Stimulated activated CD8-positive, alpha-beta memory T cell treated with anti-CD3 and anti-CD28 coated beads, Interleukin-15, amount 100 ng/mL, for 1 hour (primary cell): ENCODE data around the gene CCDC188.

Experiments used
- DNase-seq: peaks from one replicate; pipeline ENCODE4 v3.0.0-alpha.2; 2020; ENCODE audit warnings: low read depth

Gene CCDC188

DNA sequence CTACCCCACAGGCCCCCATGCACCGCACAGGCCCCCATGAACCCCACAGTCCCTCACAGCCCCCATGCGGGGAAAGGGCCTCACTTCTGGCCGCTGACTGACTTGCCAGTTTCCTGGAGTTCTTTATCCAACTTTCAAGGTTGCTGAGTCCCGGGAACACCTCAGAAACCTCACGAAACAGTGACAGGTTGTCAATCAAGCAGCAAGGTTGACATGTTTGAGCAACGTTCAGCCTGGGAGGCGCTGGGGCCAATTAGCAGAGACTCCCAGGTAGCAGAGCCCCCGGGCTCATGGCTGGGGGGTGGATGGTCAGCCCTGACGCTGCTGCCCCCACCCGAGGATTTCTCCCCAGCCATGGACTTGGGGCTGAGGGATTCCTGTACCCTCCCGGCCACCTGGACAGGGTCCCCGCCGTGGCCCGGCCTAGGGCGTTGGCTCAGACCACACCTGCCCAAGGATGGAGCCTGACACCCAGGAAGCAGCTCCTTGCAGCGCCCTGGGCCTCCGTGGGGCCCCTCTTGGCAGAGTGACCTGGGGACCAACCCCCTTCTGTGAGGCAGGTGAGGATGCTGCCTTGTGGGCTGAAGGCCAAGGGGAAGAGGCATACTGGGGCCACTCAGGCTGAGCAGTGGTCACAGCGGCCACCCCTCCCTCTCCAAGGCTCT lies 33.8 kb upstream of the CCDC188 start:
- DNase-seq, result no peak

DNA sequence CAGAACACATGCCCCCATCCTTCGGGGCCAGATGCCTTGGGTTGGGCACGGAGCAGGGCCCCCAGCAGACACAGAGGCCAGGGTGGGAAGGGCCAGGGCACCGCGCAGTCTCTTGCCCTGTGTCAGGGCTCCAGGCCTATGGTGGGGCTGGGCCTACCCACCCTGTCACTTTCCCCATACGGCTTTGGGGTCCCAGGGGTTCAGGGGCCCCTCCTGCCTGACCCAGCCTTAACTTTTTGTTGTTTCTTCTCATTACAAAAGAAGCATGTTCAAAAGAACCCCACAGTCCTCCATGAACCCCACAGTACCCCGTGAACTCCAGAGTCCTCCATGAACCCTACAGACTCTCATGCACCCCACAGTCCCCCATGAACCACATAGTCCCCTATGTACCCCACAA lies 33.0 kb upstream of the CCDC188 start:
- no peak for DNase-seq

DNA sequence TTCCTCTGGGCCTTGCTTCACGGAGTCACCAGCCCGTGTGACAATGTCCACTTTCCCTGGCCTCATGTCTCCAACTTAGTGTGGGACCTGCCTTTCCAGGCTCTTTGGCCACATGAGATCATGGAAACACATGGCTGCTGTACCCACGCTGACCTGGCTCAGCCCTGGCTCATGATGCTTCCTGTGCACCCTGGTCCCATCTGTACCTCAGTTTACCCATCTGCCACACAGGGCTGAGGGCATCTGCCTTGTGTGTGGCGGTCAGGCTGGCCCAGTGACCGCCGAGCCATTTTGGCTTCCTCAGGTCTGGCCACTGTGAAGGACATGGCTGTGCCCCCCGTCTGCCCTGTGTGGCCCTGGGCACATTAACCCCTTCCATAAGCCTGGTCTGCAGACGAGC lies 32.2 kb upstream of the CCDC188 start:
- no peak for DNase-seq

DNA sequence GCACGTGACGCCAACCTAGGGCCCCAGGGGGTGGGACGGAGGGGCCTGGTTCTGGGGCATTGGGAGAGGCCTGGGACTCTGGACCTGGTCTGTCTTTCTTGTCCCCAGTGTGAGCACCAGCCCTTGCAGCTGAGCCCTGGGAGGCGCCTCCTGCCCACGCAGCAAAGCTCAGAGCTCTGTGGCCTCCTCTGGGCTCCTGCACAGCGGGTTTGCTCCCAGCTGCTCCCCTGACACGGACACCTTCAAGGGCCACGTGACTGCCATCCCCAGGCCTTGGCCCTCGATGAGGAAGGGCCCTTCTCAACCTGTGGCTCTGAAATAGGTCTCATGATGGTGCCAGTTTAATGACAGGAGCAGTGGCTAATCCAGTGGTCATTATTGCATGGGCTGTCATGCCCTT lies 31.5 kb upstream of the CCDC188 start:
- no peak for DNase-seq

DNA sequence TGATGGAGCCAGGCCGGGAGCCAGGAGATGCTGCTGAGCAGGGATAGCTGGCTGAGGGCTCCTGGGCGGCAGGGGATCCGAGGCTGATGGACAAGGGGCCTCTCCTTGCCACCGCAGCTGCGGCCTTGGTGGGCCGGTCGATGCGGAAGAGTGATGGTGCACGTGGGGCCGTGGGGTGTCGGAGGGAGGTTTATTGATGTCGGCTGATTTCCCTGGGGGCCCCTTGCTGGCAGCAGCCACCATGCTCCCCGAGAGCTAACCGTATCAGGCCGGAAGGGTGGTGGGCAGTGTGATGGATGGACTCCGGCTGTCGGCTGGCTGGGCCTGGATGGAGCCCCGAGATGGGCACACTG lies 31.0 kb upstream of the CCDC188 start:
- no peak for DNase-seq

DNA sequence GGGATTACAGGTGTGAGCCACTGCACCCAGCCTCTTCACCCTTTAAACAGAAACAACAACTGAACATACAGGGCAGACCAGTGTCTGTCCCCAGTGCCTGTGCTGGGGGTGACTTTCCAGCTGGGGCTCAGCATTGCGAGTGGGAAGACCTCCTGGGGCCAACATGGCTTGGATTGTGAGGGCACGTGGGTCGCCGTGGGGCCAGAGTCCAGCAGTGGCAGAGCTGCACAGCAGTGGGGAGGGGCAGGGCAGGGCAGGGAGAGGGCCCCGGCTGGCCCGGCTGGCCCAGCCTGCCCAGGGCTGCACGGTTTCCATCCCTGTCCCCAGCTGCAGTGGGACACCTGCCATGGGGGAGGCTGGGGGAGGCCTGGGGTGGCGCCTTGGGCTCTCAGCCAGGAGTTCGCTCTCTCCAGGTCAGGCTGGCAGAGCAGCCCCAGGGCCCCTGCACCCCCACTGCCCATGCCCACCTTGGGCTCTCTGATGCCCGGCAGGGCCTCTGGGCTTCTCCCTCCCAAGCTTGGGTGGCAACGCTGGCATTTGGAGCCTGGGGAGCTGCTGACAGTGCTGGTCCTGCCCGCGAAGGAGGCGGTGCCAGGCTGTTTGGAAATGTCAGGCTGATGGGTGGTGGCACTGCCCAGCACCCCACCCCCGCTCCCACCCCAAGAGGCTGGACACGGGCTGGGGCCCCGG lies 30.5 kb upstream of the CCDC188 start:
- no peak for DNase-seq

DNA sequence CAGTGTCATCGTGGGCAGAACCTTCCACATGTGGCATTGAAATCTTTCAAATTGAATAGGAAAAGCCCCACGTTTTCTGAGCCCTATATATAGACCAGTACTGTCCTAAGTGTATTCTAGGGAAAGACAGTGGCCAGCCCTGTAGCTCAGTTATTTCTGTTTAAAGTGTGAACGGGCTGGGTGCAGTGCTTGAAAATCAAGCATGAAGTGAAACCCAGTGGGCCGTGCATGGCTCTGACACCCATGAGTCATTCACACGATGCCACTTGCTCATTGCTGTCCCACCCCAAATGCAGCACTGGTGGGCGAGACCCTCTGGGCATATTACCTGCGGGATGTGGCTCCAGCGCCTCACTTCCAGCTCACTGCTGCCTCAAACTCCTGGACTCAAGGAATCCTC lies 29.8 kb upstream of the CCDC188 start:
- no peak for DNase-seq

DNA sequence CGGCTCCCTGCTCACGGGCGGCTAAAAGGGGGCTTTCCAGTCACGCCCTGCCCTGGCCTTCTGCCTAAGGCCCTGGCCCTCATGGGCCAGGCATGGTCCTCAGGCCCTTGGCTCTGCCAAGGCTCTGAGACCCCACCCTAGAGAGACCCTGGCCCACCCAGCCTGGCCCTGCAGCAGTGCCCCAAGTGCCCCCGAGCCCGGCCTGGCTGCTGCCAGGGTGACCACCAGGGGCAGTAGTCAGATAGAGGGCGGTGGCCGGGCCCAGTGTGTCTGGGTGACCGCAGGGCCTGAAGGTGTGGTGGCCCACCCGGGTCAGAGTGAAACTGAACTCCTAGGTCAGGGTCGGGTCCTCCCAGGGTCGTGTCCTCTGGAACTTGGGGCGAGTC lies 29.4 kb upstream of the CCDC188 start:
- no peak for DNase-seq

DNA sequence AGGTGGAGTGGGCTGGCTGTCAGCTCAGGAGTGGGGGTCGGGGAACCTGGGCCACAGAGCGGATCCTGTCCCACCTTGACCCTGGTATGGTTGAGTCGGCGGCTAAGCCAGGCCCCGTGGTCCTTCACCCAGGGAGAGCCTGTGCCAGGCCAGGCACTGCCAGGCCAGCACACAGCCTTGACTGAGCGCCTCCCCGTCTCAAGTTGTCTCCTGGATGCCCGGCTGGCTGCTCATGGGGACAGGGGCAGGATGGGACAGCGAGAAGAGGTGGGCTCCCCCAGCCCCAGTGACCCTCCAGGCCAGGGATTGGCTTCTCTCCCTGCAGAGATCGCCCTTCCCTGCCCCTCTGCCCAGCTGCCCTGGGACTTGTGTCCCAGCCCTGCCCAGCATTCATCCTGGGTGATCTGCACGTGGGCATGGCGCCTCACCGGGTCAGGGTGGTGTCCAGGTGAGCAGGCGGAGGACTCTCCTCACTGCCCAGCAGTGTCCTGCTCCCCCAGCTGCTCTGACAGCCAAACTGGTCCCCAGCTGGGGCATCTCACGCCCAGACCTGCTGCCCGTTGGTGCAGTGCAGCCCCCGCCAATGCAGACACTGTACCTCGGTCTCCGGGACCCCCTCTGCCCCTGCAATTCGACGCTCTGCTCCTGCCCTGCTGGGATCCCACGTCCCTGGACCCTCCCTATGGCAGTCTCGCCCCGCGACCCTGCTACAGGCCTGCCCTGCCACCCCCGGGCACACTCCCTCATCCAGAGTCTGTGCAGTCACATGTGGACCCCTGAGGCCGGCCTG lies 28.8 kb upstream of the CCDC188 start:
- no peak for DNase-seq

DNA sequence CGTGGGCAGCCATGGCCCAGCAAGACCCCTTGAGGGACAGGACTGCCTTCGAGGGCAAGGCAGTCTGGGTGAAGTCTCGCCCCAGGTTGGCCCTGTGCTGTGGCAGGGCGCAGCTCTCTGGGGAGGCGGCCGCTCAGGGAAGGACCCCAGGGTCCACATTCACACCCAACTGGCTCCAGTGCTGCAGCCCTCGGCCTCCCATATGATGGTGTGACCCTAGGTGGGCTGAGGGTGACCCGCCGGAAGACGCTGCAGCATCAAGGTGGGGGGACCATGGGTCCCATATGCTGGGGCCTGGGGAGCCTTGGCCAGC lies 28.0 kb upstream of the CCDC188 start:
- DNase-seq, result no peak

DNA sequence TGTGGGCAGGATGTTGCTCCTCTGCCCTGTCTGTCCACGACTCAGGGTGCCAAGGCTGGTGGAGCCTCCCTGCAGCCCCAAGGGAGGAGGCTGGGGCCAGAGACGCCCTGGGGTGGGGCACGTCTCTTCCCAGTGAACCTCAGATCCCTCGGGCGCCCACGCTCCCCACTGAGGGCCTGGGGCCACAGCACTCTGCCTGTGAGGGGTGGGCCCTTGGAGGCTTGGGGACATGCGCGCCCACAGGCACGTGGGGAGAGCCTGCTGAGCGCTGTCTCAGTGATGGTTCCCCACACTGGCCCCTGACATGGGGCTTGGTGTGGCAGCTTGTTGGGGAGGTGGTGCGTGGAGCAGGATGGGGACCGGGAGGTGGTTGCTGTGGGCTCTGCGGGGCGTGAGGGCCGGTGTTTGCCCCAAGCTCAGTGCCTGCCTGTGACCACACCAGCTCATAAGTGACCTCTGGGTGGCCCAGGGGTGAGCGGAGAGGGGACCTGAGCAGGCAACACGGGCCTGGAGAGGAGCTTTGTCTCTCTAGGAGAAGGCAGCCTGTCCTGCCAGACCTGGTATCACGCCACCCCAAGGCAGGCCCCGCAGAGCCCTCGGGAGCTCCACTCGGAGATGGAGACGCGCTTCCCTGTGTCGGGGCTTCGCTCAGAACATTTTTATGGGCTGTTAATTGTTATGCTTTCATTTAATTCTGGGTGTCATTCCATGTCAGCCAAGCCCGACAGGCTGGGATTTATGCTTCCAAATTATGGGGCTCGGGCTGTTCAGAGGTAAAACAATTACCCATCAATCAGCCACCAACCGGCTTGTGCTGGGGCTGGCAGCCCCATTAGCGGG lies 27.4 kb upstream of the CCDC188 start:
- DNase-seq, result no peak

DNA sequence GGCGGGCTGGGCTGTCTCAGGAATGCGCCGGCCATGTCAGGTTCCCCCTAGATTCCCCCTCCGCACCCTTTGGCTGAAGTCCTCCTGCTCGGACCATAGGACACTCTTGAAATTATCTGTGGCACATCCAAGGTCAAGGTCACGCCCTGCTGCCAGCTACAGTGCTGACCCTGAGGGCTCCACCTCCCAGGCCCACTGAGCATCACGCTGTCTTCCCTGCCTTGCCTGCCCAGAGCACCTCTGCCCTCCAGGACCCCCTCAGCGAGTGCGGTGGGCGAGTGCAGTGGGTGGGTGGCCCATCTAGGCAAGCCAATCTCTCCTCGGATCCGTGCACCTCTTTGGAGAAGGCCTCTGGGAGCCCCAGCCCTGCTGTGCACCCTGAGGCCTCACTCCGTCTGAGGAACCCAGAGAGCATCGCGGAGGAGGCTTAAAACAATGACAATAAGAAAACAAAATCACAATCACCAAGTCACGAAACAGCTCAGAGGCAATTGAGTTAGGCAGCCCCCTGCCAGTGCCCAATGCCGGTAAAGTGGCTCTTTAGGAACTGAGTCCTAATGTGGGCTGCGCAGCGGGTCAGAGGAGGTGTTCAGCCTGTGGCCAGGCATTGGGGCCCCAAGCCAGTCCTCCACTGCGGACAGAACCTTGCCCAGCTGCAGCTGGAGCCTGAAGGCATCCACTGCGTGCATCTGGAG lies 26.5 kb upstream of the CCDC188 start:
- no peak for DNase-seq

DNA sequence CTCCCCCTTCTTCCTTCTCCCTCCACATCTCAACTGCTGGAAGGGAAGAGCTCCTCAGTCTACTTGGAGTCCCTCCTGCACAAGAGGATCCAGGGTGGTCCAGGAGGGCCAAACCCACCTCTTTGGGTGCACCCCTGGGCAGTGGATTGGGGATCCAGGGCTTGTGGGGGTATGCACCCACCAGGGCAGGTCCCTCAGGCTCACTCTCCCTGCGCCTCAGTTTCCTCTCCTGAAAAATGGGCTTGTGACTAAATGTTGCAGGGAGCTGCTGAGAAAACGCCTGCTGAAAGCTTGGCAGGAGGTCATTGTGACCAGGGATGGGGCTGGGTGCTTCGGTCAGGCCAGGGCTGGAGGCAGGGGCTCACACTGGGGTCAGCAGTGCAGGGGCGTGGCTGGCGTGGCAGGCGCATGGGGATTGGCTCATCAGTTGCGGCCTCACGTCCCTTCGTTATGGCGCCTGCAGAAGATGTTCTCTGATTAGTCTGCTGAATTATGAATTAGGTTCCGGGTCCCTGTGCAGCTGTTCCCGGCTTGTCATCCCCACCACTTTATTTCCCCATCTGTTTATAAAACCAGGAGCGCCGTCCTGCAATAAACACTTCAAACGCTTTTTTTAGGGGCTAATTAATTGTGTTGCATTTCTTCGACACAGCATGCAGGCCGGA lies 25.7 kb upstream of the CCDC188 start:
- DNase-seq, result no peak

DNA sequence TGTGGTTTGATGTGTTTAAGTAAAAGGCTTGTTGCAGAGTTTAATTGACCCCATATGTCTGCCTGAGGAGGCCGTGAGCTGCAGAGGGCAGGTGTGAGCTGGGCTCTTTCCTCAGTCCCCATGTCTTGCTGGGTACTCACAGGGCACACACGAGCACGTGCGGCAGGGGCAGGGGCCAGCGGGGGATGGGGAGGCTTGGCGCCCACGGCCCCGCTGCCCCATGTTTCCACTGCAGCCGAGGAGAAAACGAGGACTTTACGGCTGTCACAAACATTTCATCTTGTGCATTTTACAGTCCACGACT lies 24.7 kb upstream of the CCDC188 start:
- no peak for DNase-seq

DNA sequence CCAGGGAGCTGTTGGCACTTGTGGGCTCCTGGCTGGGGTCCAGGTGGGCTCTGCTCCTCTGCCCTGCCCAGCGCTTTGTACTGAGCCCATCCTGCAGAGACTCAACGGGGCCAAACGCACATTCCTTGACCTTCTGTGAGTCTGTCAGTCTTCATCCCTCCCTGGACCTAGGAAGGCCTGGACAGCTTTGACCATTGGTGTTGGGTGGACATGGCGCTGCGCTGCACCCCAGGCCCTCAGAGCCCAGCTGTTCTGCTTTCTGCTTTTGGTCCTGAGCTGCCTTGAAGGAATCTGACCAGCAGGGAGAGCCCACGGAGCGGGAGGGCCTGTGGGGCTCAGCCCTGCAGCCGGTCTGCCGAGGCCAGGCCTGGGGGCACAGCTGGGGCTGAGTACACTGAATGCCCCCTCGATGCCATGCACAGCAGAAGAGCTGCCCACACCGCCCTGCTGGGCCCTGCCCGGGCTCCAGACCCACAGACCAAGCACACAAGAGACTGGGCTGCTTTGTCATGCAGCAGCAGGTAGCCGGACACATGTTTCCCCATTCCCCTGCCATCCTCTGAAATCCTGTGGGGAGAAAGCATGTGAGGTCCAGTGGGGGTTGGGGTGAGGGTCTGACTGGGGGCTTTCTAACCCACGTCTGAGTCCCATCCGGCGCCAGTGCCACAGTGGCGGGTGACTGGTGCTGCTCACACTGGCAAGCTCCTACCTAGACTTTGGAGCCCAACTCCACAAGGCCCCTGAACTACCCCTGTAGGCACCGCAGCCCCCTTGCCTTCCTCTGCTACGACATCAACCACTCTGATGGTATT lies 24.1 kb upstream of the CCDC188 start:
- no peak for DNase-seq

DNA sequence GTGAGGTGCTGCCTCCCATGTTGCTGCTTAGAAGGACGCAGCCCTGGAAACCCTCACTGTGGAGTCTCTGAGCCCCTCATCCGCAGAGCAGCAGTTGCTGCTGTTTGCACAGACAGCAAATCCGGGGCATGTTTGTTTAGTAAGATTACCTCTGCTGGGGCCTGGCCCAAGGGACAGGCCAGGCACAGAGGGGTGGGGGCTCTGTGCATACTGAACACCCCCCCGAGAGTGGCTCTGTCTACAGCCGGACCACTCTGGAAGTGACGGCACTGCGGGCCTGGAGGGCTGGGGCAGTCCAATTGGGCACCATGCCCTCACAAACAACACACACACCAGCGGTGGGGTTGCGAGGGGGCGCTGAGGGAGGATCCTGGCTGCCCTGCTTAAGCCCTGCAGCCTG lies 22.9 kb upstream of the CCDC188 start:
- no peak for DNase-seq

DNA sequence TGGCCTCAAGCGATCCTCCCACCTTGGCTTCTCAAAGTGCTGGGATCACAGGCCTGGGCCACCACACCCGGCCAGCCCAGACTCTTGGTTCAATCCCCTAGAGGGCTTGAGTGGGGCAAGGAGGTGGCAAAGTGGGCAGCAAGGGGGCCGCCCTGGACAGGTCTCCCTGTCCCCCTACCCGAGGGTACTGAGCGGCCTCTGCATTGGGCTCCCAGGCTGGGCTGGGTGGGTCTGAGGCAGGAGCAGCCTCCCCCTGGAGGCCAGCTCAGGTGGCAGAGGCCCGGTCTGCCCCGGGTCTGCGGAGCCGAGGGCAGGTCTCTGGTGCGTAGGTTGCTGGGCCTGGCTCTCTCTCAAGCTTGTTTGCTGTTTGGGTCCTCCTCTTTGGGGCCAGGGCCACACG lies 22.4 kb upstream of the CCDC188 start:
- DNase-seq, result no peak

DNA sequence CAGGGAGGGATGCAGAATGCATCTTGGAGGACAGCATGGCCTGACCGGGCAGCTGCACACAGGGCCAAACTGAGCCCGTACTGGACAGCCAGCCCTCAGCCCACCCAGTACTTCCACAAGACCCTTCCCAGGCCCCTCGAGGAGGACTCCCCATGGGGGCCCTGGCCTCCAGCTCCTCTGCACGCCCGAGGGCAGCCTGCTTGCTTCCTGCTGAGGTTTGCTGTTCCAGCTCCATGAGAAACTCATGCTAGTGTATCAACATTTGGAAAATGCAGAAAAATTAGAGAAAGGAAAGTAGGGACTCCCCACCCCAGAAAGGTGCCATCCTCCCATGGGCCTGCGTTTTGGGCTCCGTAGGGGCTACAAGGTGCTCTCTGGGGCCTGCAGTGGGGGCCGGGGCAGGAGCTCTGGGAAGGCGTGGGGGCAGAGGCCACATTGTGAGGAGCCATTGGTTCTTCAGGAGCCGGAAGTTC lies 21.3 kb upstream of the CCDC188 start:
- no peak for DNase-seq

DNA sequence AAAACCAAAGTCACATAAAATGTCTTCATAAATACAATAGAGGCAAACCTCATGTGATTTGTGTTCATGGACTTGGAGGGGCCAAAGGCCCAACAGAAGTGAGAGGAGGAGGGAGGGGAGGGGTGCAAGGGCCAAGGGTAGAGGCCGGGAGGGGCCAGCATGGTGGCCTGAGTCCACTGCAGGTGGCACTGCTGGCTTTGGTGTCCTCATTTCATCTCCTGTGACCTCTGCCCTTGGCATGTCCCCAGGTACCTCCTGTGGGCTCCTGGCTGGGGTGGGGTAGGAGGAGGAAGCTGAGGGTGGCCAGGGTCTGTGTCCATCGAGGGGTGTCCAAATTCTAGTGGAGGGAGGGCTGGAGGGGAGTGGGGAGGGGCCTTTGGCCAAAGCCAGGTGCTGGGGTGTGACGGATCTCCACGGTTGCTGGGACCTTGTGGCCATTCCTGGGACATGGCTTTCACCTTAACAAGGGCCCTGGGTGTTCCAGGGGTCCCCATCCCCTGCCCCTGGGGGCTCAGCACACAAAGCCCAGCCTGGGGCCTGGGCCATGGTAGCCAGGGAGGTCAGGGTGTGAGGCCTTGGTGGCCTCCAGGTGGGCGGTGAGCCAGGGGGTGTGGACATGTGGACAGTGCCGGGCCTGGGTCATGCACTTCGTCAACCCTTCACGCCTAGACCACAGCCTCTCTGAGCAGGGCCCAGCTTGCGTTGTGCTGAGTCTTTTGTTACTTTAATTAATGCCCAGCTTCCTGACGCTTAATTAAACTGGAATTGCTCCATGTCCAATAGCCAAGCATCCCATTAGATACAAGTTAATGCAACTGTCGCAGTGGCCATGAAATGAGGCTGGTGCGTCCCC lies 20.7 kb upstream of the CCDC188 start:
- DNase-seq, result no peak

DNA sequence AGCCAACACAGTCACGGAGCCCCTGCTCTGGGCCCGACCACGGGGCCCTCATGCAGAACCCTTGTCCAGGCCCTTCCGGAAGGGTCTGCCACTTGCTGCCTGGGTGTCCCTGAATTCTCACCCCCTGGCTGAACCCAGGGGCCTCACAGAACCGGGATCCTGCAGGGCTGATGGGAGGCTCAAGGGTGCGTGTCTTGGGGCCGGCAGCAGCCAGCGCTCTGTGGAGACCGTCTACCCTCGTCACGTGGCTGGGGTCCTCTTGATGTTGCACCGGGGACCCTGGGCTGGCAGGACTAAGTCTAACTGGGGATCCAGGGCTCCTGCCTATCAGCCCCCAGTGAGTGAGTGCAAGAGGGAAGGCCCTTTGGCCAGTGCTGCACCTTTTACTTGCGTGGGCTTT lies 19.3 kb upstream of the CCDC188 start:
- no peak for DNase-seq
